Choroid plexus epithelial cell (primary cell): Measurements from ENCODE around the gene SYCP1.

Source experiments
- DNase-seq: peaks from one replicate; pipeline ENCODE4 v3.0.0-alpha.2; 2010; ENCODE audit warnings: low read depth
- H3K4me3 ChIP-seq: 2 replicates; pipeline ENCODE4 v1.5.1; 2011; ENCODE audit warnings: low read depth, mild to moderate bottlenecking, control low read depth, low read length, moderate library complexity
- TF ChIP-seq, protein P1 (sequence below): conservative IDR thresholded peaks from 2 replicates; pipeline ENCODE4 v1.5.1; 2011; ENCODE audit warnings: low read depth, mild to moderate bottlenecking, control low read depth, inconsistent platforms, low read length, moderate library complexity

SYCP1 gene

GRCh38 chr1:114832057-114832456 is 22.6 kb upstream of the SYCP1 start:
- H3K4me3 ChIP-seq, result no peak overlapping the region
- DNase-seq, result no peak
- TF ChIP-seq, protein P1, sequence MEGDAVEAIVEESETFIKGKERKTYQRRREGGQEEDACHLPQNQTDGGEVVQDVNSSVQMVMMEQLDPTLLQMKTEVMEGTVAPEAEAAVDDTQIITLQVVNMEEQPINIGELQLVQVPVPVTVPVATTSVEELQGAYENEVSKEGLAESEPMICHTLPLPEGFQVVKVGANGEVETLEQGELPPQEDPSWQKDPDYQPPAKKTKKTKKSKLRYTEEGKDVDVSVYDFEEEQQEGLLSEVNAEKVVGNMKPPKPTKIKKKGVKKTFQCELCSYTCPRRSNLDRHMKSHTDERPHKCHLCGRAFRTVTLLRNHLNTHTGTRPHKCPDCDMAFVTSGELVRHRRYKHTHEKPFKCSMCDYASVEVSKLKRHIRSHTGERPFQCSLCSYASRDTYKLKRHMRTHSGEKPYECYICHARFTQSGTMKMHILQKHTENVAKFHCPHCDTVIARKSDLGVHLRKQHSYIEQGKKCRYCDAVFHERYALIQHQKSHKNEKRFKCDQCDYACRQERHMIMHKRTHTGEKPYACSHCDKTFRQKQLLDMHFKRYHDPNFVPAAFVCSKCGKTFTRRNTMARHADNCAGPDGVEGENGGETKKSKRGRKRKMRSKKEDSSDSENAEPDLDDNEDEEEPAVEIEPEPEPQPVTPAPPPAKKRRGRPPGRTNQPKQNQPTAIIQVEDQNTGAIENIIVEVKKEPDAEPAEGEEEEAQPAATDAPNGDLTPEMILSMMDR, result no peak

DNA sequence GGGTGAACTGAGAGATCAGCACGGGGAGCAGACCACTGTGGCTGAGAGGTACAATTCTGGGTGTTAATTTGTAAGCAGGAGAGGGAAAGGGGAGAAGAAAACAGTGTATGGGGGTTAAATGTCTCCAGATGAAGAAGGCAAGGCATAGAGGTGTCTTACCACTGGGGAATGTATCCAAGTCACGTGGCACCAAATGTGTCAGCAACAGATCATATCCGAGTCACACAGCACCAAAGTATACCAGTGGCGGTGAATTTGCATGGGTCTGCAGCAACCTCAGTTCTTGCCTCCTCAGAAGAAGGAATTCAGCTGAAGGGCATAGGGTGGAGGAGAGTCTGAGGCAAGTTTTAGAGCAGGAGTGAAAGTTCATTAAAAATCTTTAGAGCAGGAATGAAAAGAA is 21.2 kb upstream of the SYCP1 start:
- H3K4me3 ChIP-seq, result no peak overlapping the region
- DNase-seq, result no peak
- TF ChIP-seq, protein P1, result no peak

GRCh38 chr1:114844270-114844669 is 10.4 kb upstream of the SYCP1 start:
- TF ChIP-seq, protein P1, result no peak
- no peak overlapping the region for H3K4me3 ChIP-seq
- DNase-seq, result no peak

DNA sequence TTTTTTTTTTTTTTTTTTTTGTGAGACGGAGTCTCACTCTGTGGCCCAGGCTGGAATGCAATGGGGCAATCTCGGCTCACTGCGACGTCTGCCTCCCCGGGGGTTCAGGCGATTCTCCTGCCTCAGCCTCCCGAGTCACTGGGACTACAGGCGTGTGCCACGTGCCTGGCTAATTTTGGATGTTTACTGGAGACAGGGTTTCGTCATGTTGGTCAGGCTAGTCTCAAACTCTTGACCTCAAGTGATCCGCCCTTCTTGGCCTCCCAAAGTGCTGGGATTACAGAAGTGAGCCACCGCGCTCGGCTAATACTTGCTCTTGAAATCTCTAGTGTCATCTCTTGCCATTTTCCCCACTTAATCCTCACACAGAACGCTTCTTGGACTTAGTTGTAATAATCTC is 1.1 kb upstream of the SYCP1 start:
- TF ChIP-seq, protein P1, result no peak
- no peak overlapping the region for H3K4me3 ChIP-seq
- DNase-seq, result no peak

DNA sequence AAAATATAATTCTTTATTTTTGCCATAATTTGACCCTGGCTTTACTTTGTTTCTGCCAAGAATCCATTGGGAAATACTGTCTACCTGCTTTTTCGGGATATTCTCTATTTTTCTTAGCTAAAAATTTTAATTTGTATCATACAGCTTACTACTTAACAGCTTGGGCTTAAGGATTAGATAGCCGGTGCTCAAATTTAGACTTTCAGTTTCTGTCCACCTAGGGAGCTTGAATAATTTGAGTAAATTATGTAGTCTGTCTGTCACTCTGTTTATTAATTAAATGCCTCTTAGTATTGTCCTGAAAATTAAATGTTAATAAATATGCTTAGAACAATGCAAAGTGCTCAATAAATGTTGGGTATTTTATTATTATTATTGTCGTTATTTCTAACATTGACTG is 6.7 kb downstream of the SYCP1 start:
- TF ChIP-seq, protein P1, result no peak
- no peak overlapping the region for H3K4me3 ChIP-seq
- no peak for DNase-seq

- TF ChIP-seq, protein P1, result no peak
- no peak overlapping the region for H3K4me3 ChIP-seq
- DNase-seq, result no peak
Measured at GRCh38 chr1:114892194-114892918, 37.7 kb downstream of the SYCP1 start.

DNA sequence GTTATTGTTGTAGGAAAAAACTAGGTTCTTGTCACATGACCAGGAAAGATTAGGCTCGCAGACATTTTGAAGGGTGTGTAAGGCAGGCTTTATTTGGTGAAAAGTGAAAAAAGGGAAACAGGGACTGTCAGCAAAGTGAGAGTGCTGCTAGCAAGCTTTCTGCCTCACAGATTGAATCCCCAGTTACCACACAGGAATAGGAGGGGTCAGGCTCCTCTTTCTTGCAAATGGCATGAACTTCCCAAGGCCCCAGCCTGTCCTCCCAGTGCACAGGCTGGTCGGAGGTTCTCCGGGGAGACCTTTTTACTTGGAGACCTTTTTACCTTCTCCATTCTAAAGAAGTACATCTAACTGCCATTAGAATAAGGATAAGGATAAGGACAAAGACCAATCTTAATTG is 42.1 kb downstream of the SYCP1 start:
- DNase-seq, result no peak
- no peak overlapping the region for H3K4me3 ChIP-seq
- TF ChIP-seq, protein P1, result no peak
